HG02885 (cell line): ENCODE measurements around the gene TTC16.
"Not testable (repeated sequence)": the region's sequence is repeated elsewhere in the genome, so short reads cannot be mapped to it uniquely, and the experiment has no call there.

Experiments
- ATAC-seq: cut with Tn5 transposase; IDR thresholded peaks from one replicate; pipeline ENCODE4 v1.9.1; 2021; ENCODE audit warnings: mild to moderate bottlenecking; ENCODE audit not compliant: unreplicated experiment, poor library complexity

TTC16 gene

DNA sequence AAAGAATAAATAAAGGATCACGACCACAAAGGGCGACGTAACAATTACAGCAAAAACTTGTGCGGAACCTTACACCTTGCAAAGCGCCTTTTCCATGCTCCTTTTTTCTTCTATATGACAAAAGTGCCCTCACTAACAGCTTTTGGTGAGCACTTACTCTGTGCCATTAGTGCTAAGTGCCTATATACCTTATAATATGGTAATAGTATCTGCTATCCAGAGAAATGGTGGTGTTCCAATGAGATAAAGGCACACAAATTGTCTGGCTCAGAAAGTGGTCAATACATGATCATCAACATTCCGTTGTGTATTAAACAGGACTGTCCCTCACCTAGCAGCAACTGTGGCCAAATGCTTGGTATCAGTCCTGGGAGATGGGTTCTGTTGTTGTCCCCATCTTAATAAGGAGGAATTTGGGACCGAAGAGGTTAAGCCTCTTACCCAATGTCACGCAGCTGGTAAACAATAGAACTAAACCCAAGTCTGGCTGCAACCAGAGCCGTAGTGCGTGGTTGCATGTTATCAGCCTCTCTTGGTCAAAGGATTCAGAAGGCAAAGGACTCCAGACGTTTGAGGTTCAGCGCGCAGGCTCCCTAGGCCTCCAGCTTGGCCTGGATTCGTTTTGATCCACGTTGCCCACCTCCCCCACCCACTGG, 19.8 kb downstream of the TTC16 start:
- peak; percentile 12 for ATAC-seq

GRCh38 chr9:127738666-127739065, 22.8 kb downstream of the TTC16 start:
- ATAC-seq = no peak

DNA sequence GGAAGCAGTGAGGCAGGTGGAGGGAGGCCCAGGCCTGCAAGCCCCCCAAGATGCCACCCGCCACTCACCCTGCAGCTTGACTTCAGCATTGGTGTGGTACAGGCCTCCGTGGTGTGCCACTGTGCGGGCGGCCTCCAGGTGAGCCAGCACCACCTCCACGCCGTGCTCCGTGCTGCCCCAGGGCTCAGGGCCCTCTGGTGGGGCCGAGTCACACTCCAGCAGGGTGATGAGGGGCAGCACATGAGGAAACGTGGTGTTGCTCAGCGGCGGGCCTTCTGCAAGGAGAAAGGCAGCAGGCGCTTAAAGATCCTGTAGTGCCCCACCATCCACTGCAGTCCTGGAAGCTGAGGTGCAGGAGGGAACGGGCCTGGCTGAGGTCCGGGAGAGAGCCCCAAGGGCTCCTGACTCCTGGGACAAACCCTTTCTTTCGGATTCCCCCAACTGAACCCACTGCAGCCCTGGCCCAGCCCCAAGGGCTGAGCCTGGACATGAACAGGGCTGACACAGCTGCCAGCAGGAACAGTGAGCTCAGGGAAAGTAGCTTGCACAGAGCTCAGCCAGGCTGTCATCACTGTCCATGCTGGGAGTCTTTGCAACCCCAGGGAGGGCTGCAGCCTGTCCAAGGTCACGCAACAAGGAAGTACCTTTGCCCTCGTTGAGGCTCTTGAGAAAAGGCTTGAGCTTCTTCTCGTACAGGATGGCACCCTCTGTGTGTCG, 23.9 kb downstream of the TTC16 start:
- no peak for ATAC-seq

GRCh38 chr9:127741831-127742434, 26.1 kb downstream of the TTC16 start:
- no peak for ATAC-seq

DNA sequence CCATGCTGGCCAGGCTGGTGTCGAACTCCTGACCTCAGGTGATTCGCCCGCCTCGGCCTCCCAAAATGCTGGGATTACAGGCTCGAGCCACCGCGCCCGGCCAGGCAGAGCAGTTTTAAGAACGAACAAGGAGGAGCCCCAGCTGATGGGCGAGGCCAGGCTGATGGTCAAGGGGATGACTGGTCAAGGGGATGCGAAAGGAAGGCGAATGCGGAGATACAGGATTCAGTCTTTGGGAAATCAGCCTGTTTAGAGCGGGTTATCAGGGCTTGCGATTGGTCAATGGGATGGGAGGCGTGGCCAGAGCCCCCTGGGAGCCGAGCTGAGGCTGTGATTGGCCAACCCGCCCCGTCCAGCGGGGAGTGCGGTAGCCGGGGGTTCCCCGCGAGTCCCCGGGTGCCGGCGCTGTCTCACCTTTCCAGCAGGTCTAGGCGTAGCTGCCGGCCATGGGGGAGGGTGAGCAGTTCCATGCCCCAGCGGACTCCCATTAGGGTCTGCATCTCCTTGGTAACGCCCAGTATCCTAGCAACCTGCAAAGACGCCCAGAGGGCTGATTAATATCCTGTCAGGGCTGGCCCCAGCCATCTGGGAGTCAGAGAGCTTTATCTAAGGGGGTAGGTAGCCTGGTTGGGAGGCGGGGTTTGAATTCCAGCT, 26.7 kb downstream of the TTC16 start:
- ATAC-seq = no peak

- ATAC-seq = no peak
Measured at GRCh38 chr9:127744398-127745110, 28.7 kb downstream of the TTC16 start.

DNA sequence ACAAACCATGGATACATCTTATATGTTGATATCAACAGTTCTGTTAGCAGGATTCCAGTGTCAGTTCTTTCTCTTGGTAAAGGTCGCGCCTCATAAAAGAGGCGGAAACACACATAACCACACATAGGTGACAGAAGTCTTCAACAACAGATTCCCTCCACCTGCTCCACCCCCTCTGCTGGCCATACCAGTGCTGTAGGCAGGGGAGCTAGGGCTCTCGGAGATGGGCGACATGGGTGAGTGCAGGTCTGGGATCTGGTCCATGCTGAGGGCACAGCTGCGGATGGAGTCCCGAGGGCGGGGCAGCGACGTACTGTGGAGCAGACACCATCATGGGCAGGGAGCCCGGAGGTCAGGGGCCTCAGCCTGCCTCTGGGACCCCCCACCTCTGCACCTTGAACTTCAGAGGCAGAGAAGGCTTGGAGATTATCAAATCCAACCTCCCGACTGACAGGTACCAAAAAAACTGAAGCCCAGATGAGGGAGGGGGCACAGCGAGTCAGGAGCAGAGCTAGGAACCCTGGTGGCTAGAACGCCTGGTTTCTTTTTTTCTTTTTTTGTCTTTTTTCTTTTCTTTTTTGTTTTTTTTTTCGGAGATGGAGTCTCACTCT, 31.2 kb downstream of the TTC16 start:
- no peak for ATAC-seq

DNA sequence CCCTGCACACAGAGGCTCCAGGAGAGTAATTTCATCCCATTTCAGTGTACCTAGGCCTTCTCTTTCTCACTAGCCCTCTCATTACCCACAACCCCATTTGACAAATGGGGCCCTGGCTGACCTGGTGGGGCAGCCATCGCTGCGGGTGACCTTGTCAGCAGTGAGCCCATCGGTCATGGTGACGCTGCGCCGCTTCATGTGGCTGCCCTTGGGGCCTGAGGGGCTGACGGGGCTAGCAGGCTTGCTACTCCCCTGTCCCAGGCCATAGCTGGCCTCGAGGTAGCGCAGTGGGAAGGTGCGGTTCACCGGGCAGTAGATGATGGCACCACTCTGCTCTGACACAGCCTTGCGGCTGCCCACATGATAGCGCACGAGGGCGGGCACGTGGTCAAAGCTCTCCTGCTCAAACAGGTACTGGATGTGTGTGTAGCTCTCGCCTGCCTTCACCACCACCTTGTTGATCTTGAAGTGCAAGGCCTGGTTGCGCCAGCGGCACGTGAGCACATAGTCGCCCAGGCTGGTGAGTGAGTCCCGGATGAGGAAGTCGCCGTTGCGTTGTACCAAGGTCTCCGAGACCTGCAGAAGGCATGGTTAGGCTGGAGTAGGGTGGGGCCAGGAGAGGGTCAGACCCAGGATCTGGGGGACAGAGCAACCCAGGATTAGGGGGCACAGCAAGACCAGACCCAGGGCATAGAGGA, 33.4 kb downstream of the TTC16 start:
- no peak for ATAC-seq

- no peak for ATAC-seq
Measured at GRCh38 chr9:127751269-127752054, 35.6 kb downstream of the TTC16 start.

DNA sequence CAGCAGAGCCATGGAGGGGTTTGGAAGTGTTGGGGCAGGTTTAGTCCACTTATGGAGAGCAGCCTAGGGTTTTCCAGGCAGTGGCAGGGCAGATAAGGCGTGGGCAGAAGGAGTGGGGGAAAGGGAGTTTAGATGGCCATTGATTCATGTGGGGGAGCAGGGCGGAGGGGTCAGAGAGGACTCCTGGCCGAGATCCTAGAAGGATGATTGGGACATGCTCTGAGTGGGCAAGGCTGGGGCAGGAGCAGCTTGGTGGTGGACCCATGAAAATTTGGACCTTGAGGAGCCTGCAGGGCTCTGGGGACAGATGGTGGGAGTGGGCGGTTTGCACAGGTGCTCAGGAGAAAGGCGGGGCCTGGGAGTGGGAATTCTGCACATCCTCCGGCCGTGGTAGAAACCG, 37.3 kb downstream of the TTC16 start:
- no peak for ATAC-seq

GRCh38 chr9:127753622-127754021, 37.7 kb downstream of the TTC16 start:
- no peak for ATAC-seq

GRCh38 chr9:127754099-127755060, 38.5 kb downstream of the TTC16 start:
- ATAC-seq = no peak

- ATAC-seq = no peak
Measured at GRCh38 chr9:127755061-127756060, 39.5 kb downstream of the TTC16 start.

DNA sequence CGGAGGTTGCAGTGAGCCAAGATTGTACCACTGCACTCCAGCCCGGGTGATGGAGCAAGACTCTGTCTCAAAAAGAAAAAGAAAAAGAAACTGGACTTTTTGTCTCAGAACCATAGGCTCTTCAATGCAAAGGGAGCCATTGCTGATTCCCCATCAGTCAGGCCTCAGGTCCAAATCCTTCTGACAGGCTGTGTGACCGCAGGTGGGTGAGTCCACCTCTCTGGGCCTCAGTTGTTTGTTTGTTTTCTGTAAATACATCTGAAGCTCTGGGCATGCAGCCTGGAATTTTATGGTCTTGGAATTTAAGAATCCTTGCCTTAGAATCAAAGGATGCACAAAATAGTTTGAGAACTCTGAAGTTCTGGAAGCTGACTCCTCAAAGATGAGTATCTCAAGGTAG, 40.4 kb downstream of the TTC16 start:
- no peak for ATAC-seq

DNA sequence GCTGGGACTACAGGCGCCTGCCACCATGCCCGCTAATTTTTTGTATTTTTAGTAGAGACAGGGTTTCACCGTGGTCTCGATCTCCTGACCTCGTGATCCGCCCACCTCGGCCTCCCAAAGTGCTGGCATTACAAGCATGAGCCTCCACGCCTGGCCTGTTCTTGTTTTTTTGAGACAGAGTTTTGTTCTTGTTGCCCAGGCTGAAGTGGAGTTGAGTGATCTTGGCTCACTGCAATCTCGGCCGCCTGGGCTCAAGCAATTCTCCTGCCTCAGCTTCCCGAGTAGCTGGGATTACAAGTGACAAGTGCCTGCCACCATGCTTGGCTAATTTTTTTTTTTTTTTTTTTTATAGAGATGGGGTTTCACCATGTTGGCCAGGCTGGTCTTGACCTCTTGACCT, 40.9 kb downstream of the TTC16 start:
- not testable (repeated sequence) for ATAC-seq

GRCh38 chr9:127758843-127759242, 43.0 kb downstream of the TTC16 start:
- ATAC-seq = no peak
